Hematopoietic multipotent progenitor cell treated with erythropoietin and hydrocortisone succinate and interleukin-3 and kit ligand, for 4 days (in vitro differentiated cells): ENCODE measurements around the gene HADHA.
"Not testable (repeated sequence)": the region's sequence is repeated elsewhere in the genome, so short reads cannot be mapped to it uniquely, and the experiment has no call there.

Experiments
- DNase-seq: peaks from one replicate; pipeline ENCODE4 v3.0.0-alpha.2; 2015

The HADHA gene

DNA sequence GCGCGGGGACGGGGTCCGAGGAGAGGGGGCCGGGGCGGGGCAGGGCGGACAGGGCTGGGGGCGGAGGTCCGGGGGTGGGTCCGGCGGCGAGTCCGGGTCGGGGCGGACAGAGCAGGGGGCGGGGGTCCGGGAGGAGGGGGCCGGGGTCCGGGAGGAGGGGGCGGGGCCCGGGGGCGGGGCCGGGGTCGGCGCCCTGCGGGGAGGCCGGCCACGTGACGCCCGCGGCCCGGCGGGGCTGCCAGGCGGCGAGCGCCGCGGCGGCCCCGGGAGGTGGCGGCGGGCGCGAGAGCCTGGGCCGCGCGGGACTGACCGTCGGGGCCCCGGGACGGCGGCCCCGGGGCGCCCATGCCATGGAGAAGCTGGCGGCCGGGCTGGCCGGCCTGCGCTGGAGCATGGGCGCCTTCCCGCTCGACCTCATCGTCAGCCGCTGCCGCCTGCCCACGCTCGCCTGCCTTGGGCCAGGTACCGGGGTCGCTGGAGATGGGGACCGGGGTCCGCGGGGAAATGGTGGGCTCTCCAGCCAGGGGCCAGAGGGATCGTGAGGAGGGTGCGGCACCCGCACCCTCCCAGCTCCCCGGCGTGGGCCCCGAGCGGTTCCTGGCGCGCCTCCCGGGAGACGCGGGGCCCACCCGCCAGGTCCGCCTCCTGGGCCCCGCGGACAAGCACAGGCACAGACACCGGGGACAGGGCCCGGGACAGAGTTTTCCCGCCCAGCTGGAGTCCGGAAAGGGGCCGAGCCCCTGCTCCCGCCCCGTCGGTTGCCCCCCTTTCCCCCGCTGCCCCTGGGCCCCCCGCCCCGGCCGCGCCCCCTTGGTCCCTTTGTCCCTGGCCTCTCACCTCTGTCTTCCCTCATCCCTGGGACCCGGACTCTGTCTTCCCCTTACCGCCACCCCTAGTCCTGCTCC is 71.3 kb downstream of the HADHA start, which contains the start of gene GAREM2:
GAREM2 (plus strand) TSS at position 218 of the 905 bp plus-strand sequence; CDS start at position 351, 133 bp downstream.
- no peak for DNase-seq

DNA sequence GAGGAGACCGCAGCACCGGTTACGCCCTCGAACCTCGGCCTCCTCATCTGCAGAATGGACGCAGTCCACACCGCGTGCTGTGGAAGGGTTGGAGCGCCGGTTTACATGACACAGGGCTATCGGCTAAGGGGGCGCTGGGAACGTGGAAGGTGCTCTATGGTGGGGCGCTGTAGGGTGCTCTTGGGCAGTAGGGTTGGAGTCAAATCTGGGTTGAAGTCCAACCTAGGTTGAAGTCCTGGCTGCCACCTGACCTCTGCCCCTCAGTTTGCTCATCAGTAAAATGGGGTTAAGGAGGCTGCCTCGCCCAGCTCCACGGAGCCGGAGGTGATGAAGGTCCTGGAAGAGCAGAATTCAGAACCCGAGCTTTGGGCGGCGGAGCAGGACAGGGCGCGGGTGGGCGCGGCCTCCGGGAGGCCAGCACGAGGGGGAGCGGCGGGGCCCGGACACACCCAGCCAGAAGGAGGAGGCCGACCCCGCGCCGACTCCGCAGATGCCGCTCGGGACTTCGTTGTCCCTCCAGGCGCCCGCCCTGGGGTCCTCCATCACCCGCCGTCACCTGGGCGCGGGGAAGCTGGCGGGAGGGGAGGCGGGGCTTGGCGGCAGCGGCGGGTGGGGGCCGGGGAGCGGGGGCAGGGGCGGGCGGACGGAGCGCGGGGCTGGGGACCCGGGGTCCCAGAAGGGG is 72.1 kb downstream of the HADHA start:
- DNase-seq: peak; percentile 31

DNA sequence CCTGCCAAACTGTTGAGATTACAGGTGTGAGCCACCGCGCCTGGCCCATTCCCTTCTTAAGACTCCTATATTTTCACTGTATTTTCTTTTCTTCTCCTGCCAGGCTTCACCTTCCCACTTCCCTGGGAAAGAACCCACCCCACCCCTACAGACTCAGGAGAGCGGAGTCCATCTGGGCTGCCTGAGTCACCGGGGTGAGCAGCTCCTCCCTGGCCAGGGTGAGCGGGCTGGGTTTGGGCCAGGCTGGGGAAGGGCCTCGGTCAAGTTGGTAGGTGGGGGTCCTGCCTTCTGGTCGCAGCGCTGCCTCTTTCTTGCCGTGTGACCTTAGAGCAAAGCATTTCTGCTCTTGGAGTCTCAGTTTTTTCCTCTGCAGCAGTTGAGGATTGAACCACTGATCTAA is 73.6 kb downstream of the HADHA start:
- no peak for DNase-seq

DNA sequence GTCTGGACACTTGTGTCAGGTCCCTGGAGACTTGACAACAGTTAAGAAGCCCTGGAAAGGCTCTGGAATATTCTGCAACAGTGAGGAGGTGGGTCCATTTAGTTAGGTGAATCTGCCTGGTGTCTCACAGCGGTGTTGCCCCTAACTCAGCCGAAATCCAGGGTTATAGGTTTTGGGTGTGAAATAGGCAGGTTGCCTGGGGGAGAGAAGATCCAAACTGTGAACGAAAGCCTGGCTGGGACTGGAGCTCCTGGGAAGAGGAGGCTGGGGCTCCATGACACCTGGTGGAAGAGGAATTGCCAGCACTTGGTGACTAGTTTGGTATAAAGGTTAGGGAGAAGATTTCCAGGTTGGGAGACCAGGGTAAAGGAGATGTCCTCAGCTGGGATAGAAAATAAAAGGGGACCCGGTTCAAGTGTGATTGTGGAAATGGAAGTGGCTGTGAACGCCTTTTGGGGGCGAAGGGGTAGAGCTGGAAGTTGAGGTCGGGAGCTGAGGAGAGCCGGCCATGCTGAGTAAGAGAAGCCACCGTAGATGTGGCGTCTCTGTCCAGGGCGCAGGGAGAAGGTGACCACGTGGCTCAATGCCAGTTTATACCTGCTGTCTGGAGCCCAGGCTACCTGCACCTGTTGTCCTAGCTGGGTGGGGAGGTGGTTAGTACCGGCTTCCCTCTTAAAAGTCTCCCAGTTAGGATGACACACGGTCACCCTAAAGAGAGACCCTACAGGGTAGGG is 74.6 kb downstream of the HADHA start:
- no peak for DNase-seq

DNA sequence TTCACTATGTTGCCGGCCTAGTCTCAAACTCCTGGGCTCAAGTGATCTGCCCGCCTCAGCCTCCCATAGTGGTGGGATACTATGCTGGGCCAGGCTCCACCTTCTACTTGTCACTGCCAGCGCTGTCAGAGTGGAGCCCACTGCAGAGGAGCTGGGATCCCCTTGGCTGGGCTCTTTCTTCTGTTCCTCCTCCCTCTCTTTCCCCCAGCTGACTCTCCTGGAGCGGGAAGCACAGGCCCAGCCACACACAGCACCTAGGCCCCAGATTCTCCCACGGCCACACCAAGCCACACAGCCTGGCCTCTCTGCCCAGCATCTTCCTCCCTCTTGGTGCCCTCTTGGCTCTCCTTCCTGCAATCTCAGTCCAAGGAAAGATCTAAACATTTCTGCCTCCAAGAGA is 75.2 kb downstream of the HADHA start:
- no peak for DNase-seq

DNA sequence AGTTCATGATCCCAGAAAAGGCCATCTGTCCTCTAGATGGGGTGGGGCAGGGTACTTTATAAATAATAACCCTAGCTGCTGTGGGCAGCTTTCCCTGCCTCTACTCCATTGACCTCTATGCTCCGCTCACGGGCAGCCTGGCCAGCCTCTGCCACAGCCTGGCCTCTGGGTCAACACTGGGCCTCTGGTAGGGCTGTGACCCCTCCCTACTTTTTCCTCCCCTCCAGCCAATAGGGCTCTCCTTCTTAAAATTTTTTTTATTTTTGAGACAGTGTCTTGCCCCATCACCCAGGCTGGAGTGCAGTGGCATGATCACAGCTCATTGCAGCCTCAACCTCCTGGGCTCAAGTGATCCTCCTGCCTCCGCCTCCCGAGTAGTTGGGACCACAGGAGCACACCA is 75.6 kb downstream of the HADHA start:
- no peak for DNase-seq

DNA sequence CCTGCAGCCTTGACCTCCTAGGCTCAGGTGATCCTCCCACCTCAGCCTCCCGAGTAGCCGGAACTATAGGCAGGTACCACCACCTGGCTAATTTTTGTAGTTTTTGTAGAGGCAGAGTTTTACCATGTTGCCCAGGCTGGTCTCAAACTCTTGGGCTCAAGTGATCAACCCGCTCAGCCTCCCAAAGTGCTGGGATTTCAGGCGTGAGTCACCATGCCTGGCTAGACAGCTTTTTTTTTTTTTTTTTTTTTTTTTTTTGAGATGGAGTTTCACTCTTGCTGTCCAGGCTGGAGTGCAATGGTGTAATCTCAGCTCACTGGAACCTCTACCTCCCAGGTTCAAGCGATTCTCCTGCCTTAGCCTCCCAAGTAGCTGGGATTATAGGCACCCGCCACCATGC is 77.9 kb downstream of the HADHA start:
- not testable (repeated sequence) for DNase-seq

DNA sequence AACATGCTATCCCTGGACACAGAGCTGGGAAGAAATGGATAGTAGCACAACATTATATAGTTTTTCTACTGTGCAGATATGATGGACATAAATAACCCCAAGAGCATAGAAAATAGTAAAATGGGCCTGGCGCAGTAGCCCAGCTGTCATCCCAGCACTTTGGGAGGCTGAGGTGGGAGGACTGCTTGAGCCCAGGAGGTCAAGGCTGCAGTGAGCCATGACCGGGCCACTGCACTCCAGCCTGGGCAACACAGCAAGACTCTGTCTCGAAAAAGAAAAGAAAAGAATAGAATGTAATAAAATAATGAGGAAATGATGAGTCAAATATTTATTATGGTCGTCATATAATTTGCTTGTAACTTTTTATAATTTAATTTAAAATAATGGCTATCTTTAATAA is 79.0 kb downstream of the HADHA start:
- DNase-seq: no peak

DNA sequence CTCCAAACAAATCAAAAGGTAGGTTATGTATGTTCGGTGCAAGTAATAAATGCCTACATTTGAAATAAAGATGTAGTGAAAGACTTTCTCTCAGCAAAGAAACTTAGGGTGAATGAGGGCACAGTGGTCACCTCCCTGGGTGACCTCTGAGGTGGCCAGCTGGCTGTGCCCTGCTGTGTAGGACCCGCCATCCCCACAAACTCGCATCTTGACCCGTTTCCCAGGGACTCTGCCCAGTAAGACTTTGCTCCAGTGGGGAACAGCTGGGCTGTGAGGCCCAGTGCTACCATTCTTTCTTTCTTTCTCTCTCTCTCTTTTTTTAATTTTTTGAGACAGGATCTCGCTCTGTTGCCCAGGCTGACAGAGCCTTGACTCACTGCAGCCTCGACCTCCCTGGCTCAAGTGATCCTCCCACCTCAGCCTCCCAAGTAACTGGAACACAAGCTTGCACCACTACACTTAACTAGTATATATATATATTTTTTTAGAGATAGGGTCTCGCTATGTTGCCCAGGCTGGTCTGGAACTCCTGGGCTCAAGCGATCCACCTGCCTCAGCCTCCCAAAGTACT is 79.7 kb downstream of the HADHA start:
- no peak for DNase-seq

DNA sequence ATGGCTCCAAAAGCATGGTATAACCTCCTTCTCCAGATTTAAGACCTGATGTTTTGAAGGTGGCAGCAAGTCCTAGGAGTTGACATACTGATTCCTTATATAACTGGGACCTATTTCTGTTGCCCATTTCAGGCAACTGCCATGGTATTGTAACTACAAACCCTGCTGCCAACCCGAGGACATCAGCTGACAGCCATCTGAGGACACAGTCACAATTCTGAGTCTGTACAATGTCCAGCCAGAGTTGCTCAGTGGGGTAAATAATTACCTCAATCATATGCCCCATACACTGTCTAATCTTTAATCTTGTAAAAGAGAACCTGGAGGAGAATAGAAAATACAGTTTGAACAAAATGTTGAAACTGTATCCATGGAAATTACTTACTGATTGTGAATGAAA is 80.2 kb downstream of the HADHA start:
- no peak for DNase-seq

DNA sequence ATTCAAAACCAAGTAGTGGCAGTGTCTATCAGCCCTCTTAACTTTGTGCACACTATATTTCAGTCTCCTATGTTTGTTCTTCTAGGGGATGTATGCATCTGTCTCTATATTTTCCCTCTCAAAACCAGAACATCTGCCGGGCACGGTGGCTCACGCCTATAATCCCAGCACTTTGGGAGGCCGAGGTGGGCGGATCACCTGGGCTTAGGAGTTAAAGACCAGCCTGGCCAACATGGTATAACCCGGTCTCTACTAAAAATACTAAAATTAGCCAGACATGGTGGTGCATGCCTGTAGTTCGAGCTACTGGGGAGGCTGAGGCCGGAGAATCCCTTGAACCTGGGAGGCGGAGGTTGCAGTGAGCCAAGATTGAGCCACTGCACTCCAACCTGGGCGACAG is 81.5 kb downstream of the HADHA start:
- no peak for DNase-seq

DNA sequence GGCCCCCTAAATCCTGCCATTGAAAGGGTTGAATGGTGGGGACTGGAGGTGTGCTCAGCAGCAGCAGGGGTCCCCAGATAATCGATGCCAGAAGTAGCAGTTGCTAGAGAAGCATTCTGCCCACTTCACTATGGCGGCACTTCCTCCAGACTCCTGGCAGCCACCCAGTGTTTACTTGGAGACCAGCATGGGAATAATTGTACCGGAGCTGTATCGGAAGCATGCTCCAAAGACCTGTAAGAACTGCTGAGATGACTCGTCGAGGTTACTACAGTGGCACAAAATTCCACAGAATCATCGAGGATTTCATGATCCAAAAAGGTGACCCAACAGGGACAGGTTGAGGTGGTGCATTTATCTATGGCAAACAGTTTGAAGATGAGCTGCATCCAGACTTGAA is 82.5 kb downstream of the HADHA start:
- no peak for DNase-seq

DNA sequence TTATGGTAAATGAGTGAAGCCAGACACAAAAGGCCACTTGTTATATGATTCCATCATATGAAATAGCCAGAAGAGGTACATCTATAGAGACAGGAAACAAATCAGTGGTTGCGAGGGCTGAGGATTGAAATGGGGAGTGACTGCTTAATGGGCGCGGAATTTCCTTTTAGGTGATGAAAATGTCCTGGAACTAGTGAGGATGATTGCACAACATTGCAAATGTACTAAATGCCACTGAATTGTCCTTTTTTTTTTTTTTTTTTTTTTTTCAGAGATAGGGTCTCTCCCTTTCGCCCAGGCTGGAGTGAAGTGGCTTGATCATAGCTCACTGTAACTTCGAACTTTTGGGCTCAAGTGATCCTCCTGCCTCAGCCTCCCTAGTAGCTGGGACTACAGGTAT is 86.9 kb downstream of the HADHA start:
- DNase-seq: no peak

DNA sequence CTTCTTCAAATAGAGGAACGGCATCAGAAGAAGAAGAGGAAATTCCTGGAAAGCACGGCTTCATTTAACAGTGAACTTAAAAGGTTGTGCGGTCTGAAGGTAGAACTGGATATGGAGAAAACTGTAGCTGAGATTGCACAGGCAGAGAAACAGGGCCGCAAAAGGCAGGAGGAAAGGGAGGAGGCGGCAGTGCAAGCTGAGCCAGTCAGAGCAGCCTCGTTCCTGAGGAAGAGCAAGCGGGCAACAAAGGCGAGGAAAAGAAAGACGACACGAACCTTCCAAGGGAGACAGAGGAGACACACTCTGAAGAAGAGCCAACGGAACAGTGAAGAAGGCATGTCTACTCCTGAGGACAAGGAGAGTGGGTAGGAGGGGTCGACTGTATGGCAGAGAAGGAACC is 94.2 kb downstream of the HADHA start:
- no peak for DNase-seq

DNA sequence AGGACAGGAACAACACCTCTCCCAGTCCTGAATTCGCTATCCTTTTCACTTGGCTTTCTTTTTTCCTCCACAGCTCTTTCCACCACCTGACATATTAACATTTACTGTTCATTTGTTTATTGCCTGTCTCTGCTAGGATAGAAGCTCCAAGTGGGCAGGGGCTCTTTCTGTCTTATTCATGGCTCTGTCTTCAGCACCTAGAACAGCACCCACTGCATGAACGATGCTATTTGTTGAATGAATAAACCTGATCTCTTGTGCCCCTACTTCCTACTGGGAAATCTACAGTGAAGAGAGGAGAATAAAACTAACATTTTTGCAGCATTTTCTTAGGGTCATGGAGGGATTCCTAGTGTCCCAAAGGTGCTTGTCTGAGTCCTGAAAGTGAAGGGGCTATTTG is 95.9 kb downstream of the HADHA start:
- DNase-seq: no peak

DNA sequence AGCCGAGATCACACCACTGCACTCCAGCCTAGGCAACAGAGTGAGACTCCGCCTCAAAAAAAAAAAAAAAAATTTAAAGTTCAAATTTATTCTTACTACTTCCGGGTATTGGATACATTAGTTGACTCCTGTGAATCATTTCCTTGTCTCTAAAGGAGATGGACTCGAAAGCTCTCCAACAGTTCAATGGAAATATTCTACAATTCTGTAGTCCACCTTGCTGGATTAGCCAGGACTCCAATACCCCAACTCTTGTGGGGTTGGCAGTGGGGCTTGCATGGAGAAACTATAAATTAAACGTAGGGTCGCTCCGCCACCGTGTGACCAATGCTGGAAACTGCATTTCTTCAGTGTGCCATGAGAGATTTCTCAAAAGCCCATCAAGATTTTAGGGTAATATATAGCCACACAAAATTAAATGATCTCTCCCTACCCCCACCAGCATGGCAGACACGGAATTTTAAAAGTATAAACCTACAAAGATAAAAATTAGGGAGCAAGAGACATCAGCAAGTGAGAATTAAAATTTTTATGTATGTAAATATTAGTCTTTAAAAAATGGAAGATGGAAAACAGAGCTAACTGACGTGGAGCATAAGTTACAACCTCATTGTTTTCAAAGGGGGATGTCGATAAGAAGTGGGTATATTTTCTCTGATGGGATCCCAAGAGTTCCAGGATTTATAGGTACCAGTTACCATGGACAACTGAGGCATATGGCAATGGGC is 99.3 kb downstream of the HADHA start:
- peak; percentile 86 for DNase-seq

DNA sequence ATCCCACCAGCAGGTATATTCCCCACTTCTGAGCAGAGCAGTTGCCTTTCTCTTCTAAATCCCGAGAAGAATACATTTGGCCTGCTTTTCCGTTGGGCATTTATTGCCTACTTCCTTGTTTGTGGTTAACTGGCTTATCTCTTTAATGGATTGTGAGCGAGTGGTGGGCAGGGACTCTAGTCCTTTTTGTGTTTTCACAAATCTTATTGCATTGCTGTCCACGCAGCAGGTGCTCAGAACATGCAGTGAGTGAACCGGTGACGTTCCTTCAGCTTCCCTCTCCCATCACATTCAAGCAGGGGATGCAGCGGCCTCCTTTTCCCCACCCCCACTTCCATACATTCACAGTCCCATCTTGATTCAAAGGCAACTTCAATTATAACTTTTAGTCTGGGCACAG is 100.4 kb downstream of the HADHA start:
- peak; percentile 72 for DNase-seq

DNA sequence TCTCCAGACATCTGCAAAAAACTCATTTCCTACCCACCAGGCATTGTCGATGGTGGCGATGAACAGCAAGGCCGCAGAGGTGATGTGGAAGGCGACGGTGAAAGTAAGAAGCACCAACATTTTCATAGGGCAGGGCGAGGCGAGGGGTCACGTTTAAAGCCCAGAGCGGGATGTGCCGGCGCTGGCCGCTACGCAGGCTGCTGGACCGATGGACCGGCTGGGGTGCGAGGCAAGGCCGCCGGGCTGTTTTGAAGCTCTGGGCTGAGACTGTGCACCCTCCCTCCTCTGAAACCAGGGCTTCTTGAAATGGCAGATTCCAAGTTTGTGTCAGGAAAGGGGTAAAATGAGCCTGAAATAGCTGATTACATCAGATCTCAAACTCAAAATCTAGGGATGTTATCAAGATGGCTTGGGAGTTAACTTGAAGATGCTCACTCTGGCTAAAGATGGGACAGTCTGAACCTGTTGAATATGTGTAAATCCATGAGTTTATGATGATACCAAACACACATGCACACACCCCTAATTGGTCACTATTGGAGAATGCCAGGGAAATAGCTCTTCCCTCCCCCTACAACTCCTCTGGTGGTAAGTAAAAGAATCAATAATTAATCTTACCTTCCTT is 103.2 kb downstream of the HADHA start:
- no peak for DNase-seq
